Measurements from ENCODE around the gene NTM. TPM values are rescaled to one million over a fixed set of nuclear protein-coding genes. Genes with fewer than 3 reads are reported as not detected.

The NTM gene
- total RNA-seq, 4 donors from 2014 or later: 1.4 to 5.7 TPM; not detected in 2

GRCh38 chr11:131814108-131814507 lies 443.7 kb downstream of the NTM start:
- intact Hi-C loops (cut with DNase I; ENCODE audit: low total_unique reads): no loop called here
- no peak overlapping the region for H3K27ac ChIP-seq

GRCh38 chr11:131815590-131815989 lies 445.2 kb downstream of the NTM start:
- Histone ChIP-seq H3K27me3 (no peaks in the 10 kb centered on the region), H3K4me1 (no peaks in the 10 kb centered on the region), H3K9me3 (no peaks in the 10 kb centered on the region), H3K4me3 (no peak overlapping the region), H3K36me3 (no peaks in the 10 kb centered on the region), H3K27ac (no peak overlapping the region)
- intact Hi-C loops (cut with DNase I; ENCODE audit: low total_unique reads): no loop called here
- TF ChIP-seq CTCF (IDR thresholded peaks at IDR 0.05): no peak
- no peak for TF ChIP-seq POLR2A (IDR thresholded peaks at IDR 0.05)
- no peak for DNase-seq

More at GRCh38 chr11:131814108-131814507, 443.7 kb downstream of the NTM start:
- H3K36me3 ChIP-seq: no peaks in the 10 kb centered on the region
- no peak overlapping the region for H3K4me3 ChIP-seq
- no peak for DNase-seq
- no peaks in the 10 kb centered on the region for H3K9me3 ChIP-seq
- no peak for TF ChIP-seq CTCF (IDR thresholded peaks at IDR 0.05)
- TF ChIP-seq POLR2A (IDR thresholded peaks at IDR 0.05): no peak
- H3K4me1 ChIP-seq: peaks cover 0 to 3% of the 10 kb centered on the region in 2 donors
- H3K27me3 ChIP-seq: no peaks in the 10 kb centered on the region

- Histone ChIP-seq H3K36me3 (no peaks in the 10 kb centered on the region), H3K4me3 (no peak overlapping the region), H3K27ac (no peak overlapping the region), H3K9me3 (no peaks in the 10 kb centered on the region), H3K4me1 (no peaks in the 10 kb centered on the region), H3K27me3 (no peaks in the 10 kb centered on the region)
- no peak for TF ChIP-seq POLR2A (IDR thresholded peaks at IDR 0.05)
- TF ChIP-seq CTCF (IDR thresholded peaks at IDR 0.05): no peak
- no peak for DNase-seq
- intact Hi-C loops (cut with DNase I; ENCODE audit: low total_unique reads): no loop called here
Measured at GRCh38 chr11:131816051-131816450, 445.6 kb downstream of the NTM start.

GRCh38 chr11:131817687-131818188 lies 447.3 kb downstream of the NTM start:
- Histone ChIP-seq H3K4me3 (no peak overlapping the region), H3K36me3 (no peaks in the 10 kb centered on the region), H3K27ac (no peak overlapping the region), H3K4me1 (no peaks in the 10 kb centered on the region), H3K27me3 (no peaks in the 10 kb centered on the region), H3K9me3 (no peaks in the 10 kb centered on the region)
- TF ChIP-seq CTCF (IDR thresholded peaks at IDR 0.05) (no peak), POLR2A (IDR thresholded peaks at IDR 0.05) (no peak)
- intact Hi-C loops (cut with DNase I; ENCODE audit: low total_unique reads): no loop called here
- DNase-seq: no peak

GRCh38 chr11:131819865-131820264 lies 449.4 kb downstream of the NTM start:
- H3K27me3 ChIP-seq: no peaks in the 10 kb centered on the region
- no peaks in the 10 kb centered on the region for H3K9me3 ChIP-seq
- H3K4me1 ChIP-seq: no peaks in the 10 kb centered on the region
- TF ChIP-seq CTCF (IDR thresholded peaks at IDR 0.05) (no peak), POLR2A (IDR thresholded peaks at IDR 0.05) (no peak)
- intact Hi-C loops (cut with DNase I; ENCODE audit: low total_unique reads): no loop called here
- no peak overlapping the region for H3K4me3 ChIP-seq
- no peak overlapping the region for H3K27ac ChIP-seq
- DNase-seq: no peak
- no peaks in the 10 kb centered on the region for H3K36me3 ChIP-seq

Data from uterus (tissue), 4 donors.